BLaER1 treated with 17β-estradiol and CSF1 and Interleukin-3, amounts not matched to agents 10 nM and 100 nM (cell line): Measurements from ENCODE around the gene SBF1.
A peak's percentile ranks its signal among the peaks of the same experiment; 100 is the strongest.

Experiments used
- H3K27ac ChIP-seq, 11 experiments: shearing (Covaris generic); formaldehyde crosslinking; 2 replicates each; pipeline ENCODE4 v1.8.1; 2022
- H3K27me3 ChIP-seq, 11 experiments: shearing (Covaris generic); formaldehyde crosslinking; 2 replicates each; pipeline ENCODE4 v1.8.1; 2022
- H3K36me3 ChIP-seq, 11 experiments: shearing (Covaris generic); formaldehyde crosslinking; 2 replicates each; pipeline ENCODE4 v1.8.1; 2022
- H3K4me1 ChIP-seq, 10 experiments: shearing (Covaris generic); formaldehyde crosslinking; 2 replicates each; pipeline ENCODE4 v1.8.1; 2022
- H3K4me2 ChIP-seq, 11 experiments: shearing (Covaris generic); formaldehyde crosslinking; 2 replicates each; pipeline ENCODE4 v1.8.1; 2022
- H3K4me3 ChIP-seq, 10 experiments: shearing (Covaris generic); formaldehyde crosslinking; 2 replicates each; pipeline ENCODE4 v1.8.1; 2022
- H3K9ac ChIP-seq, 11 experiments: shearing (Covaris generic); formaldehyde crosslinking; 2 replicates each; pipeline ENCODE4 v1.8.1; 2022
- H3K9me3 ChIP-seq, 11 experiments: shearing (Covaris generic); formaldehyde crosslinking; replicated peaks in 1 of 11; 2 replicates each; pipeline ENCODE4 v1.8.1; 2022
- H4K20me1 ChIP-seq, 11 experiments: shearing (Covaris generic); formaldehyde crosslinking; 2 replicates each; pipeline ENCODE4 v1.8.1; 2022
- Cebpa-rat ChIP-seq, 11 experiments: shearing (Covaris generic); IDR thresholded peaks; 2 replicates each; pipeline ENCODE4 v1.8.1; 2022

SBF1 gene

GRCh38 chr22:50490531-50491308 lies 15.9 kb upstream of the SBF1 start:
- peaks cover 25 to 54% (median 44%) of the 10 kb centered on the region in 10 experiments for H3K4me1 ChIP-seq
- peak in 1 of 11 experiments; percentile 6; a peak in 1 of 22 replicates for TF ChIP-seq Cebpa-rat (IDR thresholded peaks at IDR 0.05)
- peak overlapping the region in 7 of 11 experiments; percentile 25 to 51 (median 41); a peak in 10 of 22 replicates for H3K9ac ChIP-seq
- H3K9me3 ChIP-seq: no peaks in the 10 kb centered on the region
- peak overlapping the region in 4 of 10 experiments; percentile 3 to 33 (median 16); a peak in 3 of 20 replicates for H3K4me3 ChIP-seq
- no peaks in the 10 kb centered on the region for H3K27me3 ChIP-seq
- peak overlapping the region in 8 of 11 experiments; percentile 2 to 69 (median 44); a peak in 12 of 22 replicates for H3K27ac ChIP-seq
- H3K36me3 ChIP-seq: no peaks in the 10 kb centered on the region
- peak overlapping the region; percentile 51 to 90 (median 77) for H3K4me2 ChIP-seq
- H4K20me1 ChIP-seq: peaks cover 0 to 6% (median 0%) of the 10 kb centered on the region in 11 experiments; a peak in 1 of 22 replicates

GRCh38 chr22:50489363-50490243 lies 14.8 kb upstream of the SBF1 start:
- Histone ChIP-seq H3K4me2 (peak overlapping the region in 8 of 11 experiments; percentile 6 to 87 (median 77); a peak in 13 of 22 replicates), H3K9ac (no peak overlapping the region), H3K9me3 (no peaks in the 10 kb centered on the region), H3K27me3 (no peaks in the 10 kb centered on the region), H3K36me3 (no peaks in the 10 kb centered on the region), H3K4me1 (peaks cover 25 to 62% (median 54%) of the 10 kb centered on the region in 10 experiments), H3K4me3 (no peak overlapping the region), H3K27ac (peak overlapping the region in 2 of 11 experiments; percentile 4 to 47; a peak in 1 of 22 replicates), H4K20me1 (peaks cover 0 to 13% (median 0%) of the 10 kb centered on the region in 11 experiments; a peak in 2 of 22 replicates)
- no peak for TF ChIP-seq Cebpa-rat (IDR thresholded peaks at IDR 0.05)

- Histone ChIP-seq H3K4me2 (no peak overlapping the region), H4K20me1 (peaks cover 0 to 20% (median 0%) of the 10 kb centered on the region in 11 experiments; a peak in 5 of 22 replicates), H3K27me3 (no peaks in the 10 kb centered on the region; a peak in 1 of 22 replicates), H3K36me3 (no peaks in the 10 kb centered on the region), H3K9me3 (no peaks in the 10 kb centered on the region), H3K4me3 (no peak overlapping the region), H3K27ac (no peak overlapping the region), H3K9ac (no peak overlapping the region), H3K4me1 (peaks cover 25 to 69% (median 61%) of the 10 kb centered on the region in 10 experiments)
- TF ChIP-seq Cebpa-rat (IDR thresholded peaks at IDR 0.05): no peak
Measured at GRCh38 chr22:50488886-50489285, 14.1 kb upstream of the SBF1 start.

- Histone ChIP-seq H3K9me3 (no peaks in the 10 kb centered on the region), H3K9ac (no peak overlapping the region), H3K36me3 (no peaks in the 10 kb centered on the region), H3K27ac (no peak overlapping the region), H3K27me3 (peaks cover 0 to 3% (median 0%) of the 10 kb centered on the region in 11 experiments; a peak in 4 of 22 replicates), H3K4me3 (no peak overlapping the region), H3K4me1 (peaks cover 31 to 76% (median 68%) of the 10 kb centered on the region in 10 experiments), H4K20me1 (peaks cover 0 to 28% (median 4%) of the 10 kb centered on the region in 11 experiments; a peak in 9 of 22 replicates), H3K4me2 (peak overlapping the region in 10 of 11 experiments; percentile 67 to 90 (median 79); a peak in 20 of 22 replicates)
- no peak for TF ChIP-seq Cebpa-rat (IDR thresholded peaks at IDR 0.05)
Measured at GRCh38 chr22:50488006-50488677, 13.3 kb upstream of the SBF1 start.

- peak overlapping the region in 10 of 11 experiments; percentile 30 to 77 (median 60); a peak in 17 of 22 replicates for H3K27ac ChIP-seq
- TF ChIP-seq Cebpa-rat (IDR thresholded peaks at IDR 0.05): no peak
- peak overlapping the region; percentile 7 to 62 (median 47); a peak in 15 of 22 replicates for H3K9ac ChIP-seq
- no peaks in the 10 kb centered on the region for H3K9me3 ChIP-seq
- H3K4me1 ChIP-seq: peaks cover 38 to 83% (median 75%) of the 10 kb centered on the region in 10 experiments
- H3K27me3 ChIP-seq: peaks cover 0 to 10% (median 5%) of the 10 kb centered on the region in 11 experiments; a peak in 14 of 22 replicates
- no peaks in the 10 kb centered on the region for H3K36me3 ChIP-seq
- peak overlapping the region; percentile 67 to 90 (median 76) for H3K4me2 ChIP-seq
- H4K20me1 ChIP-seq: peaks cover 0 to 35% (median 10%) of the 10 kb centered on the region in 11 experiments; a peak in 11 of 22 replicates
- H3K4me3 ChIP-seq: peak overlapping the region in 2 of 10 experiments; percentile 16 to 25; a peak in 1 of 20 replicates
Measured at GRCh38 chr22:50487290-50488005, 12.6 kb upstream of the SBF1 start.

DNA sequence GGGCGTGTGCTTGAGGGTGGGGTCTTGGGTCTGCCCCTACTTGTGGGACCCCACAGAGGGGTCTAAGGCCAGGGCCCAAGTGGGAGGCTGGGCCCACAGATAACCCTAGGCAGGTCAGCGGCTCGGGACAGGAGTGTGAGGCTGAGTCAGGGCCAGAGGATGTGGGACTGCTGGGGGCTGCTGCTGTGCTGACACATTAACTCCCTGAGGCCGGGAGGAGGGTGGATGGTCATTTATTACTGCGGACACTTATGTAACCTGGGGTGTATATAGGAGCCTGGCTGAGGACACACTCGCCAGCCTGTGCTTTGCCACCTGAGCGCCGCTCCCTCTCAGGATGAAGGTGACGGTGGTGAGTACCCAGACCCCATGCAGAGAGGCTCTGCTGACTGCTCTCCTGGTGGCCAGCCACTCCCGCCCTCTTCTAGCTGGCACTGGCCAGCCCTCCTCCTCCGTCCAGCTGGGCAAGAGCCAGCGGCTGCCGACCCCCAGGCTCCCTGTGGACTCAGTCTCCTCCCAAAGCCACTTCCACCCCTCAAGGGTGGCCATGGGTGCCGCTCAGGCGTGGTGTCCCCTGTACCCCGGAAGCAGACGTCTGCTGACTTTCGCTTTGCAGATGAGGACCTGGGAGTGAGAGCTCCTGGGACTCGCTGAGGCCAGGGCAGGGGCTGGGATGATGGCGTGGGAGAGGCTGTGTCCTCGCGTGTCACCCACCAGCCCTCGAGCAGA lies 11.9 kb upstream of the SBF1 start, which contains the start of gene MIOX:
MIOX (plus strand) TSS at position 299 of the 729 bp plus-strand sequence; CDS start at position 338, 39 bp downstream.
- Histone ChIP-seq H3K9me3 (no peaks in the 10 kb centered on the region), H3K4me2 (peak within 1 kb of the TSS; percentile 67 to 90 (median 76)), H3K36me3 (no peaks in the 10 kb centered on the region), H3K9ac (peak within 1 kb of the TSS; percentile 7 to 62 (median 47); a peak in 16 of 22 replicates), H3K27ac (peak within 1 kb of the TSS in 10 of 11 experiments; percentile 30 to 77 (median 60); a peak in 17 of 22 replicates), H3K27me3 (peaks cover 4 to 17% (median 12%) of the 10 kb centered on the region in 11 experiments; a peak in 21 of 22 replicates), H3K4me3 (peak within 1 kb of the TSS in 2 of 10 experiments; percentile 16 to 25; a peak in 1 of 20 replicates), H4K20me1 (peaks cover 0 to 36% (median 10%) of the 10 kb centered on the region in 11 experiments; a peak in 11 of 22 replicates), H3K4me1 (peaks cover 45 to 87% (median 81%) of the 10 kb centered on the region in 10 experiments)
- no peak for TF ChIP-seq Cebpa-rat (IDR thresholded peaks at IDR 0.05)
